Ectodermal cell (in vitro differentiated cells): ENCODE measurements around the gene MINAR2.

Experiments
- H3K27ac ChIP-seq: 2 replicates; pipeline ENCODE4 v1.7.0; 2013; ENCODE audit warnings: mild to moderate bottlenecking, low read depth, low read length; ENCODE audit not compliant: insufficient read depth, poor library complexity, severe bottlenecking
- H3K27me3 ChIP-seq: 2 replicates; pipeline ENCODE4 v1.7.0; 2013; ENCODE audit warnings: mild to moderate bottlenecking, low read length; ENCODE audit not compliant: insufficient read depth, control insufficient read depth, poor library complexity, severe bottlenecking
- H3K36me3 ChIP-seq: one replicate; pipeline ENCODE4 v1.7.0; 2013; ENCODE audit warnings: low read length; ENCODE audit not compliant: control insufficient read depth, insufficient read depth
- H3K4me1 ChIP-seq: one replicate; pipeline ENCODE4 v1.7.0; 2013; ENCODE audit warnings: low read length; ENCODE audit not compliant: control insufficient read depth, insufficient read depth
- H3K4me3 ChIP-seq: 2 replicates; pipeline ENCODE4 v1.7.0; 2013; ENCODE audit warnings: low read depth, low read length, control low read depth; ENCODE audit not compliant: insufficient read depth
- H3K9me3 ChIP-seq: 2 replicates; pipeline ENCODE4 v1.7.0; 2013; ENCODE audit warnings: mild to moderate bottlenecking, low read length, moderate library complexity; ENCODE audit not compliant: control insufficient read depth
- WGBS, 2 experiments: methylation state at CpG; one replicate each; pipeline ENCODE4 v1.1.7; 2013; ENCODE audit warnings: missing lambda C conversion rate in 2 of 2; 5-methylcytosine and 5-hydroxymethylcytosine counted together

The MINAR2 gene

GRCh38 chr5:129771058-129771838, 23.4 kb downstream of the MINAR2 start:
- Histone ChIP-seq H3K9me3 (no peaks in the 10 kb centered on the region), H3K36me3 (no peaks in the 10 kb centered on the region), H3K4me1 (peaks cover 6% of the 10 kb centered on the region), H3K4me3 (no peak overlapping the region), H3K27me3 (peaks cover 6% of the 10 kb centered on the region), H3K27ac (no peak overlapping the region)
- 45 to 50% methylated on average over 9 of the region's 9 CpGs for WGBS, 2 experiments

GRCh38 chr5:129773376-129773775, 25.5 kb downstream of the MINAR2 start:
- 98 to 100% methylated on average over 5 of the region's 5 CpGs for WGBS, 2 experiments
- no peaks in the 10 kb centered on the region for H3K36me3 ChIP-seq
- no peak overlapping the region for H3K27ac ChIP-seq
- no peaks in the 10 kb centered on the region for H3K9me3 ChIP-seq
- peaks cover 6% of the 10 kb centered on the region for H3K27me3 ChIP-seq
- peaks cover 6% of the 10 kb centered on the region for H3K4me1 ChIP-seq
- no peak overlapping the region for H3K4me3 ChIP-seq

- H3K27ac ChIP-seq, result no peak overlapping the region
- no peak overlapping the region for H3K4me3 ChIP-seq
- WGBS, 2 experiments, result 91 to 98% methylated on average over 2 of the region's 2 CpGs
- H3K4me1 ChIP-seq, result no peaks in the 10 kb centered on the region
- no peaks in the 10 kb centered on the region for H3K9me3 ChIP-seq
- H3K36me3 ChIP-seq, result no peaks in the 10 kb centered on the region
- no peaks in the 10 kb centered on the region for H3K27me3 ChIP-seq
Measured at GRCh38 chr5:129781594-129781993, 33.7 kb downstream of the MINAR2 start.

- H3K27me3 ChIP-seq, result no peaks in the 10 kb centered on the region
- no peaks in the 10 kb centered on the region for H3K4me1 ChIP-seq
- no peaks in the 10 kb centered on the region for H3K9me3 ChIP-seq
- no peaks in the 10 kb centered on the region for H3K36me3 ChIP-seq
- H3K4me3 ChIP-seq, result no peak overlapping the region
- no peak overlapping the region for H3K27ac ChIP-seq
- WGBS, 2 experiments, result 95 to 96% methylated on average over 5 of the region's 5 CpGs
Measured at GRCh38 chr5:129803403-129803802, 55.5 kb downstream of the MINAR2 start.

GRCh38 chr5:129804705-129805104, 56.8 kb downstream of the MINAR2 start:
- H3K27ac ChIP-seq, result no peak overlapping the region
- no peaks in the 10 kb centered on the region for H3K27me3 ChIP-seq
- H3K36me3 ChIP-seq, result no peaks in the 10 kb centered on the region
- WGBS, 2 experiments, result 79% methylated on average over 6 of the region's 7 CpGs
- H3K9me3 ChIP-seq, result no peaks in the 10 kb centered on the region
- no peaks in the 10 kb centered on the region for H3K4me1 ChIP-seq
- H3K4me3 ChIP-seq, result no peak overlapping the region

GRCh38 chr5:129807162-129807814, 59.4 kb downstream of the MINAR2 start:
- WGBS, 2 experiments, result 86 to 98% methylated on average over 2 of the region's 3 CpGs
- no peaks in the 10 kb centered on the region for H3K9me3 ChIP-seq
- no peaks in the 10 kb centered on the region for H3K27me3 ChIP-seq
- no peaks in the 10 kb centered on the region for H3K36me3 ChIP-seq
- H3K4me3 ChIP-seq, result no peak overlapping the region
- no peaks in the 10 kb centered on the region for H3K4me1 ChIP-seq
- no peak overlapping the region for H3K27ac ChIP-seq
